ENCODE data around the gene ZNRF3. TPM values are rescaled to one million over a fixed set of nuclear protein-coding genes. Genes with fewer than 3 reads are reported as not detected.

ZNRF3 gene
- total RNA-seq, 1 donor from 2014 or later = 0.69 TPM

DNA sequence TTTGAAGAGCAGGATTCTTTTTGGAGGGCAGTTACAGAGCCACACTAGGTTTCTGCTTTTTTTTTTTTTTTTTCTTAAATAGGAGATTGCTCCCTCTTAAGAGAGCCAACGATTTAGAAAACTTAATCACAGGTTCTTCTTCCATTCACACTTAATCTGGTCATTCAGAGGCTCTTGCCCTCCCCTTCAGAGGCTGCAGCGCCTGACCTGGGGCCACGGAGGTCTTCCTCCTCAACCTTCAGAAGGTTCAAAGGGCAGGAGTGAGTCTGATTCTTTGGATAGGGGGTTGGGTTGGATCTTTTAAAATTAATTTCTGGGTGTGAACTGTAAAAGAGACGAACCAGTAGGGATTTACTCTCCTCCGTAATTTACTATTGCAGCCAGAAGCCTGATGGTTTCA is 57.1 kb downstream of the ZNRF3 start:
- Mint-ChIP-seq H3K36me3 (ENCODE audit: low read depth) (no peaks in the 10 kb centered on the region), H3K27me3 (peaks cover 26% of the 10 kb centered on the region), H3K4me1 (no peaks in the 10 kb centered on the region), H3K4me3 (no peak overlapping the region), H3K27ac (no peak overlapping the region), H3K9me3 (no peaks in the 10 kb centered on the region)
- DNase-seq (no peak), ATAC-seq (ENCODE audit: low read depth) (no peak)
- intact Hi-C loops (cut with micrococcal nuclease) = no loop called here
- TF ChIP-seq CTCF (IDR thresholded peaks at IDR 0.05) = no peak
- ChIA-PET POLR2A (no interaction called here), CTCF (no interaction called here)

GRCh38 chr22:28942333-28942732 is 59.0 kb downstream of the ZNRF3 start:
- intact Hi-C loops (cut with micrococcal nuclease) = no loop called here
- ChIA-PET POLR2A (no interaction called here), CTCF (no interaction called here)
- H3K4me1 Mint-ChIP-seq = no peaks in the 10 kb centered on the region
- no peaks in the 10 kb centered on the region for H3K36me3 Mint-ChIP-seq (ENCODE audit: low read depth)
- H3K4me3 Mint-ChIP-seq = no peak overlapping the region
- peaks cover 27% of the 10 kb centered on the region for H3K27me3 Mint-ChIP-seq
- DNase-seq (no peak), ATAC-seq (ENCODE audit: low read depth) (no peak)
- no peak overlapping the region for H3K27ac Mint-ChIP-seq
- peaks cover 10% of the 10 kb centered on the region for H3K9me3 Mint-ChIP-seq
- TF ChIP-seq CTCF (IDR thresholded peaks at IDR 0.05) = no peak

DNA sequence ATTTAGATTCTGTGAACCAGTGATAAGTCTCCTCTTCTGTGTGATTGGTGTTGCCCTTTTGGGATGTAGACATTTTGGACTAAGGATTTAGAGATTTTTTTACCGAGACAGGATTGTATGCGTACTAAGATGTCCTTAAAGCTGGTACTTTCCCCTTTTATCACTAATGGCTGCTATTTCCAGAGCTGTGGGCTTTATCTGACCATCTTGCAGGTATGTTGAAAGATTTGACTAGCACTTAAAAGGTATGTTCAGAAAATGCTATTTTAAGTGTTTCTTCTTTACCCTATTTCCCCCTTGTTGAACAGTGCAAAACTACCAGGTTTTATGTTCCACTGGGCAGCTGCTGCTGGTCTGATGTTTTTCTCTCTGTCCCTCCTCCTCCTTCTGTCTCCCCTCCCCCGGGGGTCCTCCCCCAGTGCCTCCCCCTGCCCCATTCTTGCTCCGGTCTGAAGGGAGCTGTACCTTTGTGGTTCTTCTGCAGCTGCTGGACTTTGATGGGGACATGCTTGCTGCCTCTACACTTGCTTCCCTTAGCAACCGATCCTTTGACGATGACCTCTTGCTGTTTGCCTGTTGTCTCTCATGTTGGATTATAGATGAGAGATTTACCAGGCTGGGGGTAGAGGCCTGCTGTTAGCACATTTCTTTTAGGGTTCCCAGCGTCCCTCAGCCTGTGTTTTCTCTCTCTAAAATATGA is 59.6 kb downstream of the ZNRF3 start:
- H3K27ac Mint-ChIP-seq = no peak overlapping the region
- TF ChIP-seq CTCF (IDR thresholded peaks at IDR 0.05) = no peak
- peaks cover 27% of the 10 kb centered on the region for H3K27me3 Mint-ChIP-seq
- H3K9me3 Mint-ChIP-seq = peaks cover 11% of the 10 kb centered on the region
- ATAC-seq (ENCODE audit: low read depth) (no peak), DNase-seq (no peak)
- H3K4me3 Mint-ChIP-seq = no peak overlapping the region
- intact Hi-C loops (cut with micrococcal nuclease) = no loop called here
- ChIA-PET CTCF (no interaction called here), POLR2A (no interaction called here)
- no peaks in the 10 kb centered on the region for H3K36me3 Mint-ChIP-seq (ENCODE audit: low read depth)
- H3K4me1 Mint-ChIP-seq = no peaks in the 10 kb centered on the region

DNA sequence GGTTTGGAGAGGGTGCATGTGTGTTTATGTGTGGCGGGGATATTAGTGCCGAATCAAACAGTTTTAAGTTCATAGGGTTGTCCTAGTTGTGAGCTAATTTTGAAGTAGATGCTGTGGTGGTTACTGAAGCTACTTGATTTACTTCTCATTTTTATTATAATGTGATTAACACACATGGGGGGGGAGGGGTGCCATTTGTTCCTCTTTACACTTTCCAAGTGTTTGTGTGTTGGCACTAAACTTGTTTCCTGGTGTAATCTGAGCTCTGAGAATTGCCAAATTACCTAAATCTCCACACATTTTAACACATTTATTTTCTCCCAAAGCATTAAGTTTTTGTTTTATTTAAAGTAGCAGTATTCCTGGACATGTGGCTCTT is 60.1 kb downstream of the ZNRF3 start:
- Mint-ChIP-seq H3K27me3 (peaks cover 27% of the 10 kb centered on the region), H3K36me3 (ENCODE audit: low read depth) (no peaks in the 10 kb centered on the region), H3K4me3 (no peak overlapping the region), H3K4me1 (no peaks in the 10 kb centered on the region), H3K9me3 (peaks cover 11% of the 10 kb centered on the region), H3K27ac (no peak overlapping the region)
- ChIA-PET CTCF (no interaction called here), POLR2A (no interaction called here)
- intact Hi-C loops (cut with micrococcal nuclease) = no loop called here
- DNase-seq (no peak), ATAC-seq (ENCODE audit: low read depth) (no peak)
- TF ChIP-seq CTCF (IDR thresholded peaks at IDR 0.05) = no peak

DNA sequence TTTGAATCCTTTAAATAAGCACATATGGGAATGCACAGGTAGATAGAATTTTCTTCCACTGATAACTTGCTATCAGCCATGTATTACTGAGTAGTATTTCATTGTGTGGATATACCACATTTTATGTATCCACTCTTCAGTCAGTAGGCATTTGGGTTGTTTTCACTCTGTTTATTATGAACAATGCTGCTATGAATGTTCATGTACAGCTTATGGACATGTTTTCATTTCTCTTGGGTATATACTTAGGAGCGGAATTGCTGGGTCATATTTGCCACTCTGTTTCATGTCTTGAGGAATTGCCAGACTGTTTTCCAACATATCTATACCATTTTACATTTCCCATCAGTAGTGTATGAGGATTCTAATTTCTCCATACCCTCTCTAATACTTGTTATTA is 63.8 kb downstream of the ZNRF3 start:
- TF ChIP-seq CTCF (IDR thresholded peaks at IDR 0.05) = no peak
- H3K4me1 Mint-ChIP-seq = peaks cover 5% of the 10 kb centered on the region
- CTCF ChIA-PET = no interaction called here
- H3K27ac Mint-ChIP-seq = no peak overlapping the region
- no peak overlapping the region for H3K4me3 Mint-ChIP-seq
- intact Hi-C loops (cut with micrococcal nuclease) = no loop called here
- H3K27me3 Mint-ChIP-seq = peaks cover 17% of the 10 kb centered on the region
- DNase-seq (no peak), ATAC-seq (ENCODE audit: low read depth) (no peak)
- POLR2A ChIA-PET = no interaction called here
- no peaks in the 10 kb centered on the region for H3K36me3 Mint-ChIP-seq (ENCODE audit: low read depth)
- peaks cover 11% of the 10 kb centered on the region for H3K9me3 Mint-ChIP-seq

Data from activated B cell treated with CpG ODN at 0.5 μM for 24 hours (primary cell).